ENCODE measurements around the gene NEDD4L. TPM values are rescaled to one million over a fixed set of nuclear protein-coding genes. Genes with fewer than 3 reads are reported as not detected.

NEDD4L gene
- total RNA-seq, 1 experiment from 2014 or later: 108 TPM

DNA sequence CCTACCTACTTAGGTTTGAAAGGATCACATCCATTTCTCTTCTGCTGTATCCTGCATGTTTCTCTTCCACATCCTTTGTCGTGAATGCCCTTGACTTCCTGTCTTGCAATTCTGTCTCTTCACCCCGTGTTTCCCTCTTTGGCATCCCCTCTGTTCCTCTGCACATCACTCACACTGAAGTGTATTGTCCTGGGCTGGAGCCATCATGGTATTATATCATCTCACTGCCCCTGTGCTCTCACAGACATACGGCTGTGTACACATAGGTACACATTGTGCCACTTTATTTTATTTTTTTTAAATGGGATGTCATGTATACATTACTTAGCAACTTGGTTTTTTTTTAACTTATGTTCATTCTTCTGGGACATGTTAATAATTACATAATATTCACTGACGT lies 293.3 kb downstream of the NEDD4L start:
- no peak overlapping the region for H3K27ac Mint-ChIP-seq (ENCODE audit: low read depth, unreplicated experiment)
- peaks cover 86% of the 10 kb centered on the region for H3K36me3 Mint-ChIP-seq (ENCODE audit: insufficient read depth, unreplicated experiment)
- ChIA-PET POLR2A (interaction anchor here (0.6 kb wide), 1 partner anchor 211 kb away, joined by 3 read pairs; no protein-coding TSS in a partner anchor), CTCF (no interaction called here)
- BruUV-seq (replicated peaks): no TSS peak
- intact Hi-C loops (cut with micrococcal nuclease): loop anchor here (10.0 kb wide), 1 partner anchor 158 kb away; no protein-coding TSS in a partner anchor
- no peak overlapping the region for H3K4me3 Mint-ChIP-seq (ENCODE audit: unreplicated experiment)
- H3K4me1 Mint-ChIP-seq (ENCODE audit: insufficient read depth, unreplicated experiment): peaks cover 5% of the 10 kb centered on the region
- DNase-seq (ENCODE audit: unreplicated experiment): no peak
- TF ChIP-seq, protein P1, sequence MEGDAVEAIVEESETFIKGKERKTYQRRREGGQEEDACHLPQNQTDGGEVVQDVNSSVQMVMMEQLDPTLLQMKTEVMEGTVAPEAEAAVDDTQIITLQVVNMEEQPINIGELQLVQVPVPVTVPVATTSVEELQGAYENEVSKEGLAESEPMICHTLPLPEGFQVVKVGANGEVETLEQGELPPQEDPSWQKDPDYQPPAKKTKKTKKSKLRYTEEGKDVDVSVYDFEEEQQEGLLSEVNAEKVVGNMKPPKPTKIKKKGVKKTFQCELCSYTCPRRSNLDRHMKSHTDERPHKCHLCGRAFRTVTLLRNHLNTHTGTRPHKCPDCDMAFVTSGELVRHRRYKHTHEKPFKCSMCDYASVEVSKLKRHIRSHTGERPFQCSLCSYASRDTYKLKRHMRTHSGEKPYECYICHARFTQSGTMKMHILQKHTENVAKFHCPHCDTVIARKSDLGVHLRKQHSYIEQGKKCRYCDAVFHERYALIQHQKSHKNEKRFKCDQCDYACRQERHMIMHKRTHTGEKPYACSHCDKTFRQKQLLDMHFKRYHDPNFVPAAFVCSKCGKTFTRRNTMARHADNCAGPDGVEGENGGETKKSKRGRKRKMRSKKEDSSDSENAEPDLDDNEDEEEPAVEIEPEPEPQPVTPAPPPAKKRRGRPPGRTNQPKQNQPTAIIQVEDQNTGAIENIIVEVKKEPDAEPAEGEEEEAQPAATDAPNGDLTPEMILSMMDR (IDR thresholded peaks at IDR 0.05; ENCODE audit: unreplicated experiment): no peak
- H3K9me3 Mint-ChIP-seq (ENCODE audit: unreplicated experiment): no peaks in the 10 kb centered on the region
- H3K27me3 Mint-ChIP-seq (ENCODE audit: insufficient read depth, unreplicated experiment): no peaks in the 10 kb centered on the region

DNA sequence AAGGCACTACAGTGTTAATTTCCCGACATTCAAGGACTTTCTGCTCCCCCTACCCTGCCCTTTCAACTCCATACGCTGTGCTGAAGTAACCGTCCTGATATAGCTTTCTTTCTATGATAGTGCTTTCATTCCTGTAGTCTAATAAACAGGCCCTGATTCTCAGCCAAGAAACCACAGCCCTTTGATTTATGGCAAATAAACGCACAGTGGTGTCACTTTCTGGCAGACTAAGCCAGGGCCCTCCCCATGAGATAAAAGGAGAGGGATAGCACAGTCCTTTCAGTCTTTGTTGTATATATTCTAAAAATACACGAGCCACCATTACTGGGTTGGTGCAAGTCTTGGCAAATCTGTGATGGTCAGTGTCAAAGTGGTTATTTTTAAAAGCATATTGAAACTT lies 293.7 kb downstream of the NEDD4L start:
- Mint-ChIP-seq H3K4me1 (ENCODE audit: insufficient read depth, unreplicated experiment) (peaks cover 5% of the 10 kb centered on the region), H3K4me3 (ENCODE audit: unreplicated experiment) (no peak overlapping the region), H3K9me3 (ENCODE audit: unreplicated experiment) (no peaks in the 10 kb centered on the region), H3K36me3 (ENCODE audit: insufficient read depth, unreplicated experiment) (peaks cover 86% of the 10 kb centered on the region), H3K27me3 (ENCODE audit: insufficient read depth, unreplicated experiment) (no peaks in the 10 kb centered on the region), H3K27ac (ENCODE audit: low read depth, unreplicated experiment) (no peak overlapping the region)
- intact Hi-C loops (cut with micrococcal nuclease): loop anchor here (10.0 kb wide), 1 partner anchor 157 kb away; no protein-coding TSS in a partner anchor
- no TSS peak for BruUV-seq (replicated peaks)
- ChIA-PET POLR2A (interaction anchor here (0.6 to 0.8 kb wide), 3 partner anchors 15 to 212 kb away, joined by 3 read pairs; no protein-coding TSS in a partner anchor), CTCF (no interaction called here)
- no peak for DNase-seq (ENCODE audit: unreplicated experiment)
- TF ChIP-seq, protein P1 (IDR thresholded peaks at IDR 0.05; ENCODE audit: unreplicated experiment): no peak

DNA sequence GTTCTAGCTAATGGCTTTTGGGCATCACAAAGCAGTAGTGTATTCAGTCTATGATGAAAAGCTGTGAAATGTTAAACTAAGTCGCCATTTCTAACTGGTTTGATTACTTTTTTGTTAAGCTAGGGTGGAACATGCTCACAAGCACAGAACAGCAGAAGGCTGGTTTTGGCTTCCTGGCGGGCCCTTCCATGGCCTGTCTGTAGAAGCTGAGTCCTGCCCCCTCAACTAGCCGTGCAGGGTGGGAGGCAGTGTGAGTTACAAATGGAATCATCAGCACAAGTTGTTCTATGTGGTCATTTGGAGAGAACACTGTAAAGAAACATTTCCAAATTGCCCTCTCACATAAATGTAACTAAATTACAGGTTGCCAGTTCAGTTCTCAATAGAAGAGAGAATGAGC lies 294.1 kb downstream of the NEDD4L start:
- Mint-ChIP-seq H3K27me3 (ENCODE audit: insufficient read depth, unreplicated experiment) (no peaks in the 10 kb centered on the region), H3K9me3 (ENCODE audit: unreplicated experiment) (no peaks in the 10 kb centered on the region), H3K27ac (ENCODE audit: low read depth, unreplicated experiment) (peak overlapping the region; percentile 16), H3K4me3 (ENCODE audit: unreplicated experiment) (no peak overlapping the region), H3K36me3 (ENCODE audit: insufficient read depth, unreplicated experiment) (peaks cover 84% of the 10 kb centered on the region), H3K4me1 (ENCODE audit: insufficient read depth, unreplicated experiment) (peaks cover 5% of the 10 kb centered on the region)
- no TSS peak for BruUV-seq (replicated peaks)
- ChIA-PET CTCF (no interaction called here), POLR2A (interaction anchor here (0.6 to 0.8 kb wide), 2 partner anchors 15 to 82 kb away, joined by 3 read pairs; no protein-coding TSS in a partner anchor)
- intact Hi-C loops (cut with micrococcal nuclease): loop anchor here (10.0 kb wide), 1 partner anchor 157 kb away; no protein-coding TSS in a partner anchor
- no peak for DNase-seq (ENCODE audit: unreplicated experiment)
- TF ChIP-seq, protein P1 (IDR thresholded peaks at IDR 0.05; ENCODE audit: unreplicated experiment): no peak

DNA sequence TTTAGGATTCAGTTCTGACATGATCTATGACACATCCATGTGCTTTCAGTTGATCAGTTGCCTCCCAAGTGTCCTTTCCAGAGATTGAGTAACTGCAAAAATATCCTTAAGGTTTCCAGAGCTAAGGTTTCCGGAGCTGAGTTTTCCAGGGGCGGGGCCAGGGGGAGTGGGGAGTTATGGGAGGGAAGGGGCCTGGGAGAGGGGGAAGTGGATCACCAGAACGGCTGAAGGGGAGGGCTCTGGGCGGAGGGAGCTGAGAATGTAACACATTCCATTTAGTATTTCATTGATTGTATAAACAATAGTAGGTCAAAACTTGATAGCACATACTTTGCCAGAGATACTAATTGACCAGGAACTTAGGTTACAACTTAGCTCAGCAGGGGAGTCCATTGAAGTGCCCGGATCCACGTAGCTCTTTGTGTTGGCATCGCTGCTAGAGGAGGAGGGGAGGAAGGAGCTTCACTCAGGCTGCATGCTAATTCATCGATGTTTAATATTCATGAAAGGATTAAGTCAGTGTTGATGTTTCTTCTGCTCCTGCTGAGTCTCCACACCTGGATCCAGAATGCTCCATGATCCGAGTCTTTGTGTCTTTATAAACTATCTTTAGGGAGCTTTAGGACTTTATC lies 295.1 kb downstream of the NEDD4L start:
- ChIA-PET POLR2A (interaction anchor here (0.7 to 0.9 kb wide), 2 partner anchors 23 to 108 kb away, joined by 3 read pairs; no protein-coding TSS in a partner anchor), CTCF (interaction anchor here (0.6 to 1.2 kb wide), 3 partner anchors 10 to 176 kb away, joined by 3 to 8 read pairs (median 3); no protein-coding TSS in a partner anchor)
- Mint-ChIP-seq H3K4me3 (ENCODE audit: unreplicated experiment) (no peak overlapping the region), H3K36me3 (ENCODE audit: insufficient read depth, unreplicated experiment) (peaks cover 84% of the 10 kb centered on the region), H3K27ac (ENCODE audit: low read depth, unreplicated experiment) (peak overlapping the region; percentile 16), H3K27me3 (ENCODE audit: insufficient read depth, unreplicated experiment) (no peaks in the 10 kb centered on the region), H3K9me3 (ENCODE audit: unreplicated experiment) (no peaks in the 10 kb centered on the region), H3K4me1 (ENCODE audit: insufficient read depth, unreplicated experiment) (peaks cover 5% of the 10 kb centered on the region)
- intact Hi-C loops (cut with micrococcal nuclease): loop anchor here (10.0 kb wide), 1 partner anchor 156 kb away; no protein-coding TSS in a partner anchor
- DNase-seq (ENCODE audit: unreplicated experiment): no peak
- TF ChIP-seq, protein P1 (IDR thresholded peaks at IDR 0.05; ENCODE audit: unreplicated experiment): no peak
- BruUV-seq (replicated peaks): no TSS peak

Data from MCF 10A (cell line).